IPS DF 4.7 (cell line): Measurements from ENCODE around the gene PITPNB.

Source experiments
- DNase-seq: peaks from one replicate; pipeline ENCODE4 v3.0.0-alpha.2; 2013; ENCODE audit warnings: low spot score; ENCODE audit errors: extremely low read depth

Gene PITPNB

GRCh38 chr22:27803841-27804415 lies 115.1 kb downstream of the PITPNB start:
- DNase-seq, result no peak

DNA sequence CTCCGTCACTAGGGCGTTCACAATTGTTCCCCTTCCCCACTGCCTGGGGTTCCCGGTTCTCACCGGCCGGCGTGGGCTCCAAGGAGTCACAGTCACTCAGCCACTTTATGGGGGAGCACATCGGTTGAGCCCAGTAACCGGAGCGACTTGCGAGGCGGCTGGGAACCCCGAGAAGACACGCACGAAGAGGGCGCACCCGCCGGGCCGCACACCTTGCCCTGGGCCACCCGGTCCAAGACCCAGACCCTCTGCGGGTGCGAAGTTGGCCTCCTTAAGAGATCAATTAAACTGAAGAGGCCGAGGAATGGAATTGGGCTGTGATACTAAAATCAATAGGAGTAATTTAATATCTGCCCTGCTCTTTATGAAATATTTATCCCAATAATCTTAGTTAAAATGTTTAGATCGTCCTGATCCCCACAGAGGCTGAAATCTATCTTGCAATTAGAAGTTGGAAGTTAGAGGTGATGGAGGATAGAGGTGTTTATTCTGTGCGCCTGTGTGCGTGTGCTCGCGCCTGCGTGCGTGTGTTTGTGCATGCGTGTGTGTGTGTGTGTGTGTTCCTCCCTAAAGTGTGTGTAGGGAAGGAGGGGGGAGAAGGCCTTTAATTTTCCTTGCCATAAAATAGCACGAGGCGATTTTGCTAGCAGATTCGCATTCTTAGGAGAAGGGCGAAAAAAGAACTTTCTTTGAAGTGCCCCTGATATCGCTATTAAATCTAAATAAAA lies 116.5 kb downstream of the PITPNB start:
- no peak for DNase-seq
